ENCODE data around the gene ZNF778. TPM values are rescaled to one million over a fixed set of nuclear protein-coding genes. Genes with fewer than 3 reads are reported as not detected.
"Not testable (repeated sequence)": the region's sequence is repeated elsewhere in the genome, so short reads cannot be mapped to it uniquely, and the experiment has no call there.

The ZNF778 gene
- total RNA-seq, 1 experiment from 2014 or later = 8.1 TPM

- no peak for DNase-seq (ENCODE audit: low read depth)
These were observed 37.7 kb upstream of the ZNF778 start for GRCh38 chr16:89179656-89180315.

- DNase-seq (ENCODE audit: low read depth) = no peak
These were observed 34.0 kb upstream of the ZNF778 start for GRCh38 chr16:89183463-89183862.

GRCh38 chr16:89183975-89184676, 33.4 kb upstream of the ZNF778 start:
- no peak for DNase-seq (ENCODE audit: low read depth)

- no peak for DNase-seq (ENCODE audit: low read depth)
These were observed 32.9 kb upstream of the ZNF778 start for GRCh38 chr16:89184677-89184932.

- no peak for DNase-seq (ENCODE audit: low read depth)
These were observed 32.3 kb upstream of the ZNF778 start for GRCh38 chr16:89184933-89185794.

- not testable (repeated sequence) for DNase-seq (ENCODE audit: low read depth)
These were observed 31.5 kb upstream of the ZNF778 start for GRCh38 chr16:89185887-89186592.

GRCh38 chr16:89186593-89187031, 30.9 kb upstream of the ZNF778 start:
- DNase-seq (ENCODE audit: low read depth) = not testable (repeated sequence)

- peak; percentile 54 for DNase-seq (ENCODE audit: low read depth)
These were observed 30.3 kb upstream of the ZNF778 start for GRCh38 chr16:89187032-89187769.

GRCh38 chr16:89187770-89188392, 29.6 kb upstream of the ZNF778 start:
- peak; percentile 35 for DNase-seq (ENCODE audit: low read depth)

- DNase-seq (ENCODE audit: low read depth) = not testable (repeated sequence)
These were observed 28.8 kb upstream of the ZNF778 start for GRCh38 chr16:89188471-89189357.

- no peak for DNase-seq (ENCODE audit: low read depth)
These were observed 28.0 kb upstream of the ZNF778 start for GRCh38 chr16:89189358-89190025.

- DNase-seq (ENCODE audit: low read depth) = no peak
These were observed 27.1 kb upstream of the ZNF778 start for GRCh38 chr16:89190150-89190958.

- DNase-seq (ENCODE audit: low read depth) = no peak
These were observed 26.2 kb upstream of the ZNF778 start for GRCh38 chr16:89191033-89191900.

- no peak for DNase-seq (ENCODE audit: low read depth)
These were observed 25.7 kb upstream of the ZNF778 start for GRCh38 chr16:89191901-89192185.

GRCh38 chr16:89192186-89192955, 25.1 kb upstream of the ZNF778 start:
- peak; percentile 69 for DNase-seq (ENCODE audit: low read depth)

GRCh38 chr16:89192956-89193575, 24.4 kb upstream of the ZNF778 start:
- DNase-seq (ENCODE audit: low read depth) = no peak

All from RPMI7951 (cell line).